NCI-H69 (cell line): ENCODE data around the gene RASGRP4.
A peak's percentile ranks its signal among the peaks of the same experiment; 100 is the strongest.
"Not testable (repeated sequence)": the region's sequence is repeated elsewhere in the genome, so short reads cannot be mapped to it uniquely, and the experiment has no call there.

Experiments used
- DNase-seq: peaks from one replicate; lab custom pipeline; 2025; lab: John Stamatoyannopoulos, UW

Gene RASGRP4

GRCh38 chr19:38371081-38371480 lies 54.9 kb downstream of the RASGRP4 start:
- no peak for DNase-seq

DNA sequence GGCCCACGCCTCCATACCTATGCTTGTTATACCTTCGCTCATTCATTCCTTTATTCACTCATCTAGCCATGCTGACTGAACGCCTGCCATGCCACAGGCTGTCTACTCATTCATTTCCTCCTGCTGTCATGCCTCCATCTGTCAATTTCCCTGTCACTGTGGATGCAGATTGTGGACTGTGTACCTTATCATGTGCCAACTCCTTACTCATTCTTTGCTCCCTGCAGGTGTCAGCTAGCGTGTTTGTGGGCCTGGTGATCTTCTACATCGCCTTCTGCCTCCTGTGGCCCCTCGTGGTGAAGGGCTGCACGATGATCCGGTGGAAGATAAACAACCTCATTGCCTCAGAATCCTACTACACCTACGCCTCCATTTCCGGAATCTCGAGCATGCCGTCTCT lies 55.7 kb downstream of the RASGRP4 start:
- DNase-seq: peak; percentile 57

DNA sequence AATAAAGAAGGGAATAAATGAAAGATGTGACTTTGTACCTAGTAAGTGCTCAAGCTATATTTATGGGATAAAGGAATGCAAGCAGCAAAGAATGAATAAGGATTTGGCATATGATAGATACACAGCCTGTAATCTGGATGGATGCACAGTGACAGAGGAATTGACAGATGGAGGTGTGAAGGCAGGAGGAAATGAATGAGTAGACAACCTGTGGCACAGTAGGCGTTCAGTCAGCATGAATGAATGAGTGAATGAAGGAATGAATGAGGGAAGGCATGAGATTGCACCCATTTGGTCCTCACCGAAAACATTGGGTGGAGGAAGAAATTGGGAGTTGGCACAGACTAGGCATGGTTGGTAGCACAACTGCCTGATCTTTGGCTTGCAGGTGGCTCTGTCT lies 56.4 kb downstream of the RASGRP4 start:
- no peak for DNase-seq

DNA sequence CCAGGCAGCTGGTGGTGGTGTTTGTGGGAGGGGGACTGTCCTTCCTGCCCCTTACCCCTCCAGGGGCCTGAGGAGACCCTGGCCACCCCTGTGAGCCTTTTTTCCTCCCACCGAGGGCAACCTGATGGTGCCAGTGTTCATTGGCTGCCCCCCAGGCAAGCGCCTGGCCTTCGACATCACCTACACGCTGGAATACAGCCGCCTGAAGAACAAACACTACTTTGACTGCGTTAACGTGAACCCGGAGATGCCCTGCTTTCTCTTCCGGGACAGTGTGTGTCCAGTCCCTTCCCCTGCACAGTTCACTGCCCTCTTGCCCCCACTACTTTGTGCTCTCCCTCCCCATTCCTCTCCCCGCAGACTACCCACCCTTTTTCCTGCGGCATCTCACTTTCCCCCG lies 59.0 kb downstream of the RASGRP4 start:
- DNase-seq: no peak

GRCh38 chr19:38362946-38363688 lies 62.9 kb downstream of the RASGRP4 start:
- DNase-seq: not testable (repeated sequence)

GRCh38 chr19:38362076-38362945 lies 63.7 kb downstream of the RASGRP4 start:
- DNase-seq: peak; percentile 84

DNA sequence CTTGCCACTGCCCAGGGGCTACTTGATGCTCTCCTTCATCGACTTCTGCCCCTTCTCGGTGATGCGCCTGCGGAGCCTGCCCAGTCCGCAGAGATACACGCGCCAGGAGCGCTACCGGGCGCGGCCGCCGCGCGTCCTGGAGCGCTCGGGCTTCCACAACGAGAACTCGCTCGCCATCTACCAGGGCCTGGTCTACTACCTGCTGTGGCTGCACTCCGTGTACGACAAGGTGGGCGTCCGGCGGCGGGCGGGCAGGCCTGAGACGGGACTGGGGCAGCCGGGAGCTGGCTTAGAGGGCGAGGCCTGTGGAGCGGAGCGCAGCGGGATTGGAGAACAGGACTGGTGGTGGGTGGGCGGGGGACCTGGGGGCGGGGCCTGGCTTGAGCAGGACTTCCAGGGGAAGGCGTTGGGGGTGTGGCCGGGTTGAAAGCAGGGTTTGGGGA lies 64.4 kb downstream of the RASGRP4 start:
- peak; percentile 92 for DNase-seq

GRCh38 chr19:38360839-38361631 lies 65.0 kb downstream of the RASGRP4 start:
- no peak for DNase-seq

GRCh38 chr19:38360351-38360750 lies 65.7 kb downstream of the RASGRP4 start:
- peak; percentile 23 for DNase-seq

DNA sequence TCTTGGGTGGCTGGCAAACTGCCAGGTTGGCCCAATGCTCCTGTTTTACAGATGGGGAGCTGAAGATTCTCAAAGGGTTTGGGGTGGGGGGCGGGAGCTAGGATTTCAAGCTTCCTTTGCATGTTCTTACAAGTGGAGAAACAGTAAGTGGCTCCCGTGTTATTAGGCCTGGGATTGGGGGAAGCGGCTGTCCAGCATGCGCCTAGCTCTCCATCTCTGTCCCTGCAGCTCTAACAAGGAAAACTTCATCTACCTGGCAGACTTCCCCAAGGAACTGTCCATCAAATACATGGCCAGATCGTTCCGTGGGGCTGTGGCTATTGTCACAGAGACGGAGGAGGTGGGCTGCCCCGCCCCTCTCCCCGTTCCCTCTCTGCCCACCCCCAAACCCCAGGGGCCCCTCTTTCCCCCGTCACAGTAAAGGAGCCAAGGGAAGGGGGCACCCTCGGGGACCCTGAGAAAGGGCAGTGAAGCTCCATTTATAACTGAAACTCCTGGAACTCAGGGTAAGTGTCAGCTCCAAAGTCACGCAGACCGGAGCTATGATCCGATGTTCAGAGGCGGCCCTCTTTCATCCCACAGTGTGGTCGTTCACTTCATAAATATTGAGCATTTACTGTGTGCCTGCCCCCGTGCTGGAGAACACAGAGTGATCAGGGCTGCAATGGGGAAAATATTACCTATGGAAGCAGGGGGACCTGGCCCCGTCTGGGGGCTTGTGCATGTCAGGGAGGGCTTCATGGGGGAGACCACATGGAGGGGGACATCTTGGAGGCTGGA lies 66.6 kb downstream of the RASGRP4 start:
- no peak for DNase-seq
